MM.1S (cell line): Measurements from ENCODE around the gene OSGEP.

Experiments used
- DNase-seq: peaks from one replicate; pipeline ENCODE4 v3.0.0-alpha.2; 2015
- H2AFZ ChIP-seq: fragments of 300-600 bp; sonication (generic); 2 replicates; pipeline ENCODE4 v1.6.0; 2016; ENCODE audit warnings: antibody characterized with exemption, low read length
- H3F3A ChIP-seq: fragments of 300-600 bp; sonication (generic); 2 replicates; pipeline ENCODE4 v1.6.1; 2016; ENCODE audit warnings: mild to moderate bottlenecking, antibody characterized with exemption, low read length, moderate library complexity, mixed read lengths; ENCODE audit not compliant: insufficient read depth
- H3K27ac ChIP-seq: fragments of 300-600 bp; sonication (generic); 2 replicates; pipeline ENCODE4 v1.5.1; 2016; ENCODE audit warnings: mild to moderate bottlenecking, low read length
- H3K27me3 ChIP-seq: fragments of 300-600 bp; sonication (generic); replicated peaks from 2 replicates; pipeline ENCODE4 v1.6.0; 2016; ENCODE audit warnings: low read length; ENCODE audit not compliant: insufficient read depth
- H3K36me3 ChIP-seq: fragments of 300-600 bp; sonication (generic); replicated peaks from 2 replicates; pipeline ENCODE4 v1.6.1; 2016; ENCODE audit warnings: mild to moderate bottlenecking, low read length, mixed read lengths; ENCODE audit not compliant: insufficient read depth
- H3K4me1 ChIP-seq: fragments of 300-600 bp; sonication (generic); 2 replicates; pipeline ENCODE4 v1.6.1; 2016; ENCODE audit warnings: low read length, mixed read lengths
- H3K4me2 ChIP-seq: fragments of 300-600 bp; sonication (generic); 2 replicates; pipeline ENCODE4 v1.6.0; 2016; ENCODE audit warnings: low read depth, low read length
- H3K4me3 ChIP-seq: fragments of 300-600 bp; sonication (generic); 2 replicates; pipeline ENCODE4 v1.5.1; 2016; ENCODE audit warnings: low read length, mixed read lengths
- H3K79me2 ChIP-seq: fragments of 300-600 bp; sonication (generic); 2 replicates; pipeline ENCODE4 v1.6.1; 2016; ENCODE audit warnings: mixed run types, low read length, mixed read lengths
- H3K9ac ChIP-seq: fragments of 300-600 bp; sonication (generic); 2 replicates; pipeline ENCODE4 v1.6.1; 2016; ENCODE audit warnings: low read length, mixed read lengths
- H3K9me2 ChIP-seq: fragments of 300-600 bp; sonication (generic); replicated peaks from 2 replicates; pipeline ENCODE4 v1.6.1; 2016; ENCODE audit warnings: mild to moderate bottlenecking, low read length, mixed read lengths; ENCODE audit not compliant: insufficient read depth
- H3K9me3 ChIP-seq: fragments of 300-600 bp; sonication (generic); replicated peaks from 2 replicates; pipeline ENCODE4 v1.6.1; 2016; ENCODE audit warnings: mild to moderate bottlenecking, low read length, mixed read lengths; ENCODE audit not compliant: insufficient read depth
- H4K20me1 ChIP-seq: fragments of 300-600 bp; sonication (generic); 2 replicates; pipeline ENCODE4 v1.6.1; 2016; ENCODE audit warnings: mild to moderate bottlenecking, low read length, moderate library complexity, mixed read lengths; ENCODE audit not compliant: insufficient read depth
- CTCF ChIP-seq: fragments of 300-600 bp; sonication (generic); IDR thresholded peaks from 2 replicates; pipeline ENCODE4 v1.5.1; 2016; ENCODE audit warnings: antibody characterized with exemption, low read length, mixed read lengths
- EZH2 ChIP-seq: fragments of 300-600 bp; sonication (generic); optimal IDR thresholded peaks from 2 replicates; pipeline ENCODE3; 2017; ENCODE audit warnings: low read depth, mild to moderate bottlenecking, antibody characterized with exemption, low read length, mixed read lengths
- EZH2phosphoT487 ChIP-seq: fragments of 300-600 bp; sonication (generic); IDR thresholded peaks from 2 replicates; pipeline ENCODE4 v1.6.1; 2018; ENCODE audit warnings: antibody characterized with exemption, low read length

Gene OSGEP

GRCh38 chr14:20434701-20435581, 19.7 kb downstream of the OSGEP start:
- H3K4me1 ChIP-seq = no peaks in the 10 kb centered on the region
- H3K36me3 ChIP-seq = no peaks in the 10 kb centered on the region
- no peaks in the 10 kb centered on the region for H4K20me1 ChIP-seq
- H3K9me3 ChIP-seq = no peaks in the 10 kb centered on the region
- no peak overlapping the region for H3K9ac ChIP-seq
- no peaks in the 10 kb centered on the region for H3K27me3 ChIP-seq
- H3F3A ChIP-seq = no peaks in the 10 kb centered on the region
- no peaks in the 10 kb centered on the region for H3K9me2 ChIP-seq
- no peak overlapping the region for H3K27ac ChIP-seq
- no peak overlapping the region for H3K4me3 ChIP-seq
- no peak overlapping the region for H2AFZ ChIP-seq
- H3K4me2 ChIP-seq = no peak overlapping the region
- H3K79me2 ChIP-seq = no peaks in the 10 kb centered on the region
- no peak for DNase-seq
- TF ChIP-seq EZH2phosphoT487 = no peak
- TF ChIP-seq CTCF = no peak
- TF ChIP-seq EZH2 = no peak

DNA sequence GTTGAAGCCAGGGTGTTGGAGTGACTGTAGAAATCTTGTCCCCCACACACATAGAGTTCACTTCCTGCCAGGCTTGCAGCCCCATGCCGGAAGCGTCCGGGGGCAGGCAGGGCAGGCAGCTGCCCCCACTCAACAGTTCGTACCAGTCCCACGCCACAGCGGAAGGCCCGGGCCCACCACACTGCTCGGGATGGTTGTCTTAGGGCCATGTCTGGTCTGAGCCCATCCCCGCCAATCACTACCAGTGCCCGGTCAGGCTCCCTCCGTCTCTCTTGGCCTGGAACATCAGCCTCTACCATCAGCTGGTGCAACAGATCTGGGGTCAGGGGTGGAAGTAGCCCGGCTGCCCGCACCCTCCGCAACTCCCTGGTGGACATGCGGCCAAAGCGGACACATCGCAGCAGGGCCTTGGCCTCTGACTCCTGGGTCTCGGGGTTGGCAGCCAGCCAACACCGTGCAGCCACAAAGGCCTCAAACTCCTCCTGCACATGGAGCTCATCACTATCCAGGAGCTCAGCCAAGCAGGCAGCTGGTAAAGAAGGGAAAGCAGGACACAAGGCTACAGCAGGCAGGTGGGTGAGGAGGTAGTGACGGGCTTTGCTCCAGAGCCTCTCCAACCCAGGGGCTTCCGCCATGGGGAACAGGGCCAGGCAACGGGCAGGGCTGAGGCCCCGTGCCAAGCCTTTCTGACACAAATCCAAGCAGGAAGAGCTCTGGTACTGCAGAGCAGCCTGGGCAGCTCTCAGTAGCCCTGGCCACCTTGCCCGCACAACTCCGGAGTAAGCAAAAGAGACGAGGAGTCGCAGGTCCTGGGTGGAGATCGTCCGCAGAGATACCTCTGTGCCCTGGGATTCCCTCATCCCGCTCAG, 24.6 kb downstream of the OSGEP start:
- no peak for DNase-seq

GRCh38 chr14:20428802-20429201, 25.8 kb downstream of the OSGEP start:
- no peak for TF ChIP-seq EZH2
- no peak for TF ChIP-seq CTCF
- no peak for TF ChIP-seq EZH2phosphoT487
- no peak overlapping the region for H3K4me3 ChIP-seq
- no peaks in the 10 kb centered on the region for H3F3A ChIP-seq
- no peaks in the 10 kb centered on the region for H3K36me3 ChIP-seq
- no peak overlapping the region for H3K9ac ChIP-seq
- H4K20me1 ChIP-seq = no peaks in the 10 kb centered on the region
- no peaks in the 10 kb centered on the region for H3K9me3 ChIP-seq
- no peaks in the 10 kb centered on the region for H3K79me2 ChIP-seq
- no peaks in the 10 kb centered on the region for H3K9me2 ChIP-seq
- no peak overlapping the region for H2AFZ ChIP-seq
- H3K4me1 ChIP-seq = peaks cover 9% of the 10 kb centered on the region
- H3K27ac ChIP-seq = no peak overlapping the region
- DNase-seq = no peak
- no peaks in the 10 kb centered on the region for H3K27me3 ChIP-seq
- H3K4me2 ChIP-seq = no peak overlapping the region

More for the DNA sequence above, 24.6 kb downstream of the OSGEP start:
- Histone ChIP-seq H3K9me3 (no peaks in the 10 kb centered on the region), H2AFZ (no peak overlapping the region), H3K36me3 (no peaks in the 10 kb centered on the region), H3K79me2 (no peaks in the 10 kb centered on the region), H3K9ac (no peak overlapping the region), H3K27me3 (no peaks in the 10 kb centered on the region), H3F3A (no peaks in the 10 kb centered on the region), H4K20me1 (no peaks in the 10 kb centered on the region), H3K4me3 (no peak overlapping the region), H3K9me2 (no peaks in the 10 kb centered on the region), H3K4me2 (no peak overlapping the region), H3K27ac (no peak overlapping the region), H3K4me1 (peaks cover 9% of the 10 kb centered on the region)
- TF ChIP-seq EZH2phosphoT487 (no peak), EZH2 (no peak), CTCF (no peak)
